ENCODE measurements around the gene RPP14.
"Not testable (repeated sequence)": the region's sequence is repeated elsewhere in the genome, so short reads cannot be mapped to it uniquely, and the experiment has no call there.

RPP14 gene

GRCh38 chr3:58305882-58306711 lies at the start of gene RPP14, which contains the start of gene HTD2:
Gene RPP14, plus strand, starts transcription at chr3:58306245. Its CDS starts 4,085 bp downstream, at chr3:58310330.
Gene HTD2, plus strand, starts transcription at chr3:58306520. Its CDS starts 11,094 bp downstream, at chr3:58317614.
- peak; percentile 99 for DNase-seq (ENCODE audit: low read depth, low spot score)

- no peak for DNase-seq (ENCODE audit: low read depth, low spot score)
Measured at GRCh38 chr3:58256511-58256910, 49.5 kb upstream of the RPP14 start.

- no peak for DNase-seq (ENCODE audit: low read depth, low spot score)
Measured at GRCh38 chr3:58258392-58259055, 47.5 kb upstream of the RPP14 start.

- no peak for DNase-seq (ENCODE audit: low read depth, low spot score)
Measured at GRCh38 chr3:58260261-58260731, 45.7 kb upstream of the RPP14 start.

- DNase-seq (ENCODE audit: low read depth, low spot score): no peak
Measured at GRCh38 chr3:58260733-58261132, 45.3 kb upstream of the RPP14 start.

- DNase-seq (ENCODE audit: low read depth, low spot score): no peak
Measured at GRCh38 chr3:58261954-58262666, 43.9 kb upstream of the RPP14 start.

- no peak for DNase-seq (ENCODE audit: low read depth, low spot score)
Measured at GRCh38 chr3:58266577-58266976, 39.5 kb upstream of the RPP14 start.

GRCh38 chr3:58267543-58267942 lies 38.5 kb upstream of the RPP14 start:
- DNase-seq (ENCODE audit: low read depth, low spot score): not testable (repeated sequence)

GRCh38 chr3:58269356-58269755 lies 36.7 kb upstream of the RPP14 start:
- DNase-seq (ENCODE audit: low read depth, low spot score): no peak

- no peak for DNase-seq (ENCODE audit: low read depth, low spot score)
Measured at GRCh38 chr3:58270485-58270884, 35.6 kb upstream of the RPP14 start.

- DNase-seq (ENCODE audit: low read depth, low spot score): no peak
Measured at GRCh38 chr3:58271901-58272501, 34.0 kb upstream of the RPP14 start.

- no peak for DNase-seq (ENCODE audit: low read depth, low spot score)
Measured at GRCh38 chr3:58272891-58273290, 33.2 kb upstream of the RPP14 start.

GRCh38 chr3:58273362-58273761 lies 32.7 kb upstream of the RPP14 start:
- not testable (repeated sequence) for DNase-seq (ENCODE audit: low read depth, low spot score)

GRCh38 chr3:58274027-58274614 lies 31.9 kb upstream of the RPP14 start:
- DNase-seq (ENCODE audit: low read depth, low spot score): no peak

GRCh38 chr3:58281069-58281468 lies 25.0 kb upstream of the RPP14 start:
- DNase-seq (ENCODE audit: low read depth, low spot score): peak; percentile 19

GRCh38 chr3:58285334-58285733 lies 20.7 kb upstream of the RPP14 start:
- no peak for DNase-seq (ENCODE audit: low read depth, low spot score)

GRCh38 chr3:58287354-58287753 lies 18.7 kb upstream of the RPP14 start:
- DNase-seq (ENCODE audit: low read depth, low spot score): no peak

GRCh38 chr3:58288011-58288728 lies 17.9 kb upstream of the RPP14 start:
- no peak for DNase-seq (ENCODE audit: low read depth, low spot score)

GRCh38 chr3:58288964-58289613 lies 17.0 kb upstream of the RPP14 start:
- not testable (repeated sequence) for DNase-seq (ENCODE audit: low read depth, low spot score)

GRCh38 chr3:58290446-58290845 lies 15.6 kb upstream of the RPP14 start:
- DNase-seq (ENCODE audit: low read depth, low spot score): not testable (repeated sequence)
